IMR-90 (cell line): ENCODE measurements around the gene SYTL1. TPM values are rescaled to one million over a fixed set of nuclear protein-coding genes. Genes with fewer than 3 reads are reported as not detected.

Source experiments
- ATAC-seq: fragments of 200-7000 bp; cut with Tn5 transposase; 2 replicates; pipeline ENCODE4 v1.9.1; 2020; ENCODE audit warnings: low read depth, mild to moderate bottlenecking, moderate library complexity
- BruUV-seq: library from RNA; stranded (reverse); fragments of 400-500 nt; replicated peaks from 2 replicates; lab custom pipeline; 2021; lab: Mats Ljungman, UMichigan
- CTCF ChIA-PET: fragments of 300-600 bp; formaldehyde crosslinking; extraction: SDS; loops from one replicate; lab custom pipeline; 2021; ENCODE audit warnings: antibody characterized with exemption; lab: Yijun Ruan, JAX
- POLR2A ChIA-PET: fragments of 300-600 bp; sonication (Branson Sonifier 250); formaldehyde crosslinking; loops from one replicate; lab custom pipeline; 2022; ENCODE audit warnings: antibody characterized with exemption; ENCODE audit not compliant: unreplicated experiment; lab: Charles Lee
- DNase-seq: peaks from one replicate; pipeline ENCODE4 v3.0.0; 2013
- H2AFZ ChIP-seq: replicated peaks from 2 replicates; pipeline ENCODE3; 2013; ENCODE audit warnings: low read length, mild to moderate bottlenecking; ENCODE audit not compliant: poor library complexity
- H2AK5ac ChIP-seq: 2 replicates; pipeline ENCODE4 v1.6.1; 2013; ENCODE audit warnings: low read depth, low read length, inconsistent platforms
- H2AK9ac ChIP-seq: replicated peaks from 2 replicates; pipeline ENCODE3; 2013; ENCODE audit warnings: mild to moderate bottlenecking, low read depth, low read length, moderate library complexity; ENCODE audit not compliant: poor library complexity
- H2BK120ac ChIP-seq: 2 replicates; pipeline ENCODE4 v1.6.1; 2013; ENCODE audit warnings: low read depth, low read length, inconsistent platforms
- H2BK15ac ChIP-seq: 3 replicates; pipeline ENCODE4 v1.6.1; 2013; ENCODE audit warnings: low read depth, low read length, inconsistent platforms
- H2BK20ac ChIP-seq: 2 replicates; pipeline ENCODE4 v1.6.1; 2013; ENCODE audit warnings: low read depth, mild to moderate bottlenecking, inconsistent platforms, low read length, moderate library complexity
- H2BK5ac ChIP-seq: 2 replicates; pipeline ENCODE4 v1.6.1; 2013; ENCODE audit warnings: mild to moderate bottlenecking, low read depth, low read length, inconsistent platforms; ENCODE audit not compliant: poor library complexity, severe bottlenecking
- H3K14ac ChIP-seq: replicated peaks from 2 replicates; pipeline ENCODE4 v1.6.1; 2013; ENCODE audit warnings: low read depth, low read length, inconsistent platforms
- H3K18ac ChIP-seq: 2 replicates; pipeline ENCODE4 v1.6.1; 2013; ENCODE audit warnings: low read depth, low read length, control low read depth
- H3K23ac ChIP-seq: 2 replicates; pipeline ENCODE4 v1.6.1; 2013; ENCODE audit warnings: low read depth, low read length, inconsistent platforms
- H3K27ac ChIP-seq: 2 replicates; pipeline ENCODE4 v1.5.1; 2013; ENCODE audit warnings: mild to moderate bottlenecking, control low read depth, low read length; ENCODE audit not compliant: insufficient read depth
- H3K27me3 ChIP-seq: 2 replicates; pipeline ENCODE4 v1.6.1; 2013; ENCODE audit warnings: low read length; ENCODE audit not compliant: control insufficient read depth, insufficient read depth
- H3K36me3 ChIP-seq: 2 replicates; pipeline ENCODE4 v1.6.1; 2013; ENCODE audit warnings: low read length, mixed read lengths; ENCODE audit not compliant: control insufficient read depth, insufficient read depth
- H3K4ac ChIP-seq: 2 replicates; pipeline ENCODE4 v1.6.1; 2013; ENCODE audit warnings: low read depth, low read length, inconsistent platforms
- H3K4me1 ChIP-seq: 2 replicates; pipeline ENCODE4 v1.6.1; 2013; ENCODE audit warnings: low read length, mixed read lengths; ENCODE audit not compliant: control insufficient read depth, insufficient read depth
- H3K4me2 ChIP-seq: 2 replicates; pipeline ENCODE4 v1.6.1; 2013; ENCODE audit warnings: low read depth, mild to moderate bottlenecking, control low read depth, low read length, moderate library complexity
- H3K4me3 ChIP-seq: 2 replicates; pipeline ENCODE4 v1.5.1; 2013; ENCODE audit warnings: low read depth, mild to moderate bottlenecking, control low read depth, low read length, moderate library complexity; ENCODE audit not compliant: insufficient read depth
- H3K56ac ChIP-seq: 2 replicates; pipeline ENCODE4 v1.6.1; 2013; ENCODE audit warnings: low read length, inconsistent platforms; ENCODE audit not compliant: insufficient read depth; ENCODE audit errors: extremely low read depth
- H3K79me1 ChIP-seq, 2 experiments: 2 replicates each; pipeline ENCODE4 v1.6.1; 2013; ENCODE audit warnings: low read length in 2 of 2, inconsistent platforms in 1 of 2, low read depth in 1 of 2
- H3K9ac ChIP-seq: 2 replicates; pipeline ENCODE4 v1.6.1; 2013; ENCODE audit warnings: low read depth, low read length, control low read depth
- H3K9me1 ChIP-seq: 2 replicates; pipeline ENCODE4 v1.6.1; 2013; ENCODE audit warnings: low read length, inconsistent platforms; ENCODE audit not compliant: insufficient read depth
- H3K9me3 ChIP-seq: 2 replicates; pipeline ENCODE4 v1.6.1; 2013; ENCODE audit warnings: low read length; ENCODE audit not compliant: control insufficient read depth, insufficient read depth
- H4K20me1 ChIP-seq: 2 replicates; pipeline ENCODE4 v1.6.1; 2013; ENCODE audit warnings: low read length, inconsistent platforms; ENCODE audit not compliant: insufficient read depth
- H4K5ac ChIP-seq: 2 replicates; pipeline ENCODE4 v1.6.1; 2013; ENCODE audit warnings: mild to moderate bottlenecking, low read depth, low read length, control low read depth
- H4K8ac ChIP-seq, 2 experiments: 2 replicates each; pipeline ENCODE4 v1.6.1; 2013; ENCODE audit warnings: low read depth in 2 of 2, low read length in 2 of 2, control low read depth in 1 of 2, inconsistent platforms in 1 of 2
- H4K91ac ChIP-seq: 2 replicates; pipeline ENCODE4 v1.6.1; 2013; ENCODE audit warnings: low read depth, low read length, inconsistent platforms; ENCODE audit not compliant: insufficient read depth
- BHLHE40 ChIP-seq: fragments of 150-350 bp; IDR thresholded peaks from 2 replicates; pipeline ENCODE4 v1.6.1; 2016; ENCODE audit warnings: mild to moderate bottlenecking, low read depth, low read length
- MAZ ChIP-seq: IDR thresholded peaks from 2 replicates; pipeline ENCODE4 v1.6.1; 2012; ENCODE audit warnings: low read depth, mild to moderate bottlenecking, low read length, improper control_type of control experiment, moderate library complexity, borderline replicate concordance
- MXI1 ChIP-seq: IDR thresholded peaks from 2 replicates; pipeline ENCODE4 v1.6.1; 2012; ENCODE audit warnings: low read depth, mild to moderate bottlenecking, low read length, moderate library complexity, borderline replicate concordance
- WGBS, 2 experiments: methylation state at CpG; one replicate each; pipeline versions ENCODE4 v1.1.5 to v1.1.7; 2013; ENCODE audit warnings: missing lambda C conversion rate in 2 of 2; ENCODE audit not compliant: insufficient read length in 1 of 2; ENCODE audit errors: extremely low coverage in 2 of 2; 5-methylcytosine and 5-hydroxymethylcytosine counted together
- dilution Hi-C: fragments of 300-500 bp; cut with HindIII; formaldehyde crosslinking; loops from one replicate; pipeline ENCODE4 v1.14.3; 2018; ENCODE audit warnings: low sequenced_read_pairs; ENCODE audit not compliant: unreplicated experiment
- in situ Hi-C: fragments of 300-500 bp; cut with MboI; formaldehyde crosslinking; loops from 3 replicates; pipeline ENCODE4 v1.14.3; 2019; ENCODE audit warnings: low sequenced_read_pairs, inconsistent platforms, mixed read lengths
- intact Hi-C: fragments of 100-400 bp; cut with micrococcal nuclease; formaldehyde crosslinking; loops from 2 replicates; pipeline ENCODE4 v1.10.0; 2022
- polyA plus RNA-seq, 3 experiments: library from polyadenylated mRNA; depleted of rRNA; stranded (reverse); fragments of >200 nt; gene quantifications; 2 replicates each; pipeline ENCODE4 v1.2.3, GENCODE V29; 2012; ENCODE audit warnings: low replicate concordance in 1 of 3
- total RNA-seq: library from RNA; depleted of rRNA; stranded (reverse); fragments of >200 nt; gene quantifications from 2 replicates; pipeline ENCODE4 v1.2.3, GENCODE V29; 2012
- TF ChIP-seq, protein P1 (sequence below): conservative IDR thresholded peaks from 2 replicates; pipeline ENCODE4 v1.5.1; 2012; ENCODE audit warnings: mild to moderate bottlenecking, low read depth, low read length, improper control_type of control experiment

Gene SYTL1
- total and polyA plus RNA-seq, 2 of the 4 experiments (the other 2 are of a cell fraction), result 0.18 to 1.0 TPM

DNA sequence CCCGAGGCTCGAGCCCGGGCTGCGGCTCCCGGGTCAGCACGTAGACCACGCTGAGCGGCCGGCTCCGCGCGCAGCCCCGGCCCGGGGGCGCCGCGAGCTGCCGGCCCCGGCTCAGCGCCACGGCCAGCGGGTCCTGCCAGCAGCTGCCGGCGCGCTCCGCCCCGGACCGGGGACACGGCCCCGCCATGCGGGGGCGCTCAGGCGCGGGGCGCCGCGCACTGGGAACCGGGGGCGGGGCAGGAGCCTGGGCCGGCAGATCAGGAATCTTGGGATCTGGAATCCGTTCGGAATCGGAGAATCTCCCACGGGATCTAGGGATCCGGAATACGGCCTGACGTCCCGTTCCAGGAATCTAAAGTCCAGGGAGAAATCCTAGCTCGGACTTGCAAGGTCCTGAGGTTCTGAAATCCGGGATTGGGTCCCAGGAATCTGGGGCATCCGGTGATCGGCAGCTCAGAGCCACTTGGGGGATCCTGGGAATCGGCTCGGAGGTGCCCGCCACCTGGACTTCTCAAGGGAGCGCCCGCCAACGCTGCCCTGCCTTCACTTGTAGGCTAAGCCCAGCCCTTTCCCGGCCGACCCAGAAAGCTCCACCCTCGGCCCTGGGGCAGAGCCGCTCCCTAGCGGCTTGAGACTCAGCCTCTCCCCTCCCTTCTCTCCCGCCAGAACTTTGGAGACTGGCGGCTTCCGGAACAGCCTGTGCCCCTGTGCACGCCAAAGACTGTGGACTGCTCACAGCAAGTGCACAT lies 24.8 kb downstream of the SYTL1 start, which contains the start of gene MAP3K6:
TSS of gene MAP3K6 (minus strand) at position 551 of the 749 bp plus-strand sequence. CDS start at position 187, 364 bp downstream.
- Histone ChIP-seq H2BK5ac (peak within 1 kb of the TSS; percentile 84), H2AFZ (peak within 1 kb of the TSS; percentile 99), H3K18ac (peak within 1 kb of the TSS; percentile 55), H3K56ac (peak within 1 kb of the TSS; percentile 95), H3K27me3 (no peaks in the 10 kb centered on the region), H3K14ac (peak within 1 kb of the TSS; percentile 91), H3K36me3 (peaks cover 22% of the 10 kb centered on the region), H3K23ac (peak within 1 kb of the TSS; percentile 86), H2AK9ac (peak within 1 kb of the TSS; percentile 91), H3K4me1 (peaks cover 11% of the 10 kb centered on the region), H3K4me2 (peak within 1 kb of the TSS; percentile 98), H3K27ac (peak within 1 kb of the TSS; percentile 94), H2BK15ac (no peak within 1 kb of the TSS), H2BK20ac (no peak within 1 kb of the TSS), H3K9ac (peak within 1 kb of the TSS; percentile 93), H3K4me3 (peak within 1 kb of the TSS; percentile 77), H3K9me3 (no peaks in the 10 kb centered on the region), H3K9me1 (peaks cover 18% of the 10 kb centered on the region), H4K20me1 (peaks cover 2% of the 10 kb centered on the region; the same call in 1 of the 2 replicates), H3K4ac (peak within 1 kb of the TSS; percentile 91), H4K91ac (peak within 1 kb of the TSS; percentile 79), H4K8ac (peak within 1 kb of the TSS; percentile 71 to 93), H4K5ac (peak within 1 kb of the TSS; percentile 78; the same call in 1 of the 2 replicates), H2AK5ac (peak within 1 kb of the TSS; percentile 70), H2BK120ac (peak within 1 kb of the TSS; percentile 54), H3K79me1 (peaks cover 6 to 24% of the 10 kb centered on the region in 2 experiments; a peak in 3 of 4 replicates)
- ATAC-seq, result peak; percentile 71
- in situ Hi-C loops (no loop called here), dilution Hi-C loops (no loop called here), intact Hi-C loops (loop anchor here (2.0 kb wide), 1 partner anchor 66 kb away; no protein-coding TSS in a partner anchor)
- TF ChIP-seq MXI1 (peak; percentile 54; the same call in 1 of the 2 replicates), BHLHE40 (no peak), MAZ (peak; percentile 84; the same call in 1 of the 2 replicates)
- TF ChIP-seq, protein P1, sequence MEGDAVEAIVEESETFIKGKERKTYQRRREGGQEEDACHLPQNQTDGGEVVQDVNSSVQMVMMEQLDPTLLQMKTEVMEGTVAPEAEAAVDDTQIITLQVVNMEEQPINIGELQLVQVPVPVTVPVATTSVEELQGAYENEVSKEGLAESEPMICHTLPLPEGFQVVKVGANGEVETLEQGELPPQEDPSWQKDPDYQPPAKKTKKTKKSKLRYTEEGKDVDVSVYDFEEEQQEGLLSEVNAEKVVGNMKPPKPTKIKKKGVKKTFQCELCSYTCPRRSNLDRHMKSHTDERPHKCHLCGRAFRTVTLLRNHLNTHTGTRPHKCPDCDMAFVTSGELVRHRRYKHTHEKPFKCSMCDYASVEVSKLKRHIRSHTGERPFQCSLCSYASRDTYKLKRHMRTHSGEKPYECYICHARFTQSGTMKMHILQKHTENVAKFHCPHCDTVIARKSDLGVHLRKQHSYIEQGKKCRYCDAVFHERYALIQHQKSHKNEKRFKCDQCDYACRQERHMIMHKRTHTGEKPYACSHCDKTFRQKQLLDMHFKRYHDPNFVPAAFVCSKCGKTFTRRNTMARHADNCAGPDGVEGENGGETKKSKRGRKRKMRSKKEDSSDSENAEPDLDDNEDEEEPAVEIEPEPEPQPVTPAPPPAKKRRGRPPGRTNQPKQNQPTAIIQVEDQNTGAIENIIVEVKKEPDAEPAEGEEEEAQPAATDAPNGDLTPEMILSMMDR, result peak; percentile 67
- no TSS peak for BruUV-seq
- CTCF ChIA-PET, result interaction anchor here (0.8 to 2.3 kb wide), 9 partner anchors 11 to 70 kb away, joined by 3 to 9 read pairs (median 5); no protein-coding TSS in a partner anchor
- POLR2A ChIA-PET, result interaction anchor here (0.5 to 0.8 kb wide), 2 partner anchors 44 to 313 kb away, joined by 3 to 5 read pairs; partner anchors contain the start of gene TMEM222
- DNase-seq, result peak; percentile 59
- WGBS, 2 experiments, result 0% methylated on average over 23 of the region's 67 CpGs; no CpG with 5 or more reads in 1 of the 2 experiments
